PFSK-1 (cell line): ENCODE measurements around the gene DYRK3.

Experiments used
- FOXP2 ChIP-seq: optimal IDR thresholded peaks from 2 replicates; pipeline ENCODE3; 2011; ENCODE audit warnings: borderline replicate concordance, control low read depth, inconsistent platforms; ENCODE audit not compliant: insufficient read depth; ENCODE audit errors: extremely low read length, extremely low read depth
- POLR2AphosphoS5 ChIP-seq: IDR thresholded peaks from 2 replicates; pipeline ENCODE4 v1.6.1; 2012; ENCODE audit warnings: low read depth, mild to moderate bottlenecking, control low read depth, low read length, moderate library complexity
- SIN3A ChIP-seq: IDR thresholded peaks from 2 replicates; pipeline ENCODE4 v1.6.1; 2012; ENCODE audit warnings: mild to moderate bottlenecking, low read length, moderate library complexity, borderline replicate concordance; ENCODE audit not compliant: insufficient read depth
- TAF1 ChIP-seq: IDR thresholded peaks from 2 replicates; pipeline ENCODE4 v1.6.1; 2012; ENCODE audit warnings: low read length, control low read depth, borderline replicate concordance; ENCODE audit not compliant: insufficient read depth
- TF ChIP-seq, protein P1 (sequence below), 2 experiments: IDR thresholded peaks; 2 replicates each; pipeline versions ENCODE4 v1.6.1 to v1.8.0; 2011 to 2012; ENCODE audit warnings: low read depth in 2 of 2, low read length in 2 of 2, control low read depth in 1 of 2, inconsistent platforms in 1 of 2, mild to moderate bottlenecking in 1 of 2, moderate library complexity in 1 of 2; ENCODE audit not compliant: insufficient read depth in 1 of 2

- TF ChIP-seq POLR2AphosphoS5 (no peak), SIN3A (no peak), TAF1 (no peak), FOXP2 (no peak)
- TF ChIP-seq, protein P1, sequence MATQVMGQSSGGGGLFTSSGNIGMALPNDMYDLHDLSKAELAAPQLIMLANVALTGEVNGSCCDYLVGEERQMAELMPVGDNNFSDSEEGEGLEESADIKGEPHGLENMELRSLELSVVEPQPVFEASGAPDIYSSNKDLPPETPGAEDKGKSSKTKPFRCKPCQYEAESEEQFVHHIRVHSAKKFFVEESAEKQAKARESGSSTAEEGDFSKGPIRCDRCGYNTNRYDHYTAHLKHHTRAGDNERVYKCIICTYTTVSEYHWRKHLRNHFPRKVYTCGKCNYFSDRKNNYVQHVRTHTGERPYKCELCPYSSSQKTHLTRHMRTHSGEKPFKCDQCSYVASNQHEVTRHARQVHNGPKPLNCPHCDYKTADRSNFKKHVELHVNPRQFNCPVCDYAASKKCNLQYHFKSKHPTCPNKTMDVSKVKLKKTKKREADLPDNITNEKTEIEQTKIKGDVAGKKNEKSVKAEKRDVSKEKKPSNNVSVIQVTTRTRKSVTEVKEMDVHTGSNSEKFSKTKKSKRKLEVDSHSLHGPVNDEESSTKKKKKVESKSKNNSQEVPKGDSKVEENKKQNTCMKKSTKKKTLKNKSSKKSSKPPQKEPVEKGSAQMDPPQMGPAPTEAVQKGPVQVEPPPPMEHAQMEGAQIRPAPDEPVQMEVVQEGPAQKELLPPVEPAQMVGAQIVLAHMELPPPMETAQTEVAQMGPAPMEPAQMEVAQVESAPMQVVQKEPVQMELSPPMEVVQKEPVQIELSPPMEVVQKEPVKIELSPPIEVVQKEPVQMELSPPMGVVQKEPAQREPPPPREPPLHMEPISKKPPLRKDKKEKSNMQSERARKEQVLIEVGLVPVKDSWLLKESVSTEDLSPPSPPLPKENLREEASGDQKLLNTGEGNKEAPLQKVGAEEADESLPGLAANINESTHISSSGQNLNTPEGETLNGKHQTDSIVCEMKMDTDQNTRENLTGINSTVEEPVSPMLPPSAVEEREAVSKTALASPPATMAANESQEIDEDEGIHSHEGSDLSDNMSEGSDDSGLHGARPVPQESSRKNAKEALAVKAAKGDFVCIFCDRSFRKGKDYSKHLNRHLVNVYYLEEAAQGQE (IDR thresholded peaks at IDR 0.05; ENCODE audit: insufficient read depth in 1 of 2, low read depth in 2 of 2, low read length in 2 of 2) = no peak
Measured at GRCh38 chr1:206663832-206664652, 28.7 kb downstream of the DYRK3 start.
